Fibroblast of upper back skin (primary cell): Measurements from ENCODE around the gene VMAC.
A peak's percentile ranks its signal among the peaks of the same experiment; 100 is the strongest.

Experiments
- DNase-seq: peaks from one replicate; pipeline ENCODE4 v3.0.0-alpha.2; 2013

VMAC gene

GRCh38 chr19:5907241-5907640 lies 2.6 kb downstream of the VMAC start:
- DNase-seq: no peak

- DNase-seq: no peak
Measured at GRCh38 chr19:5908773-5909442, 4.2 kb downstream of the VMAC start.

GRCh38 chr19:5910638-5910907 lies 5.9 kb downstream of the VMAC start:
- no peak for DNase-seq

GRCh38 chr19:5911366-5911765 lies 6.7 kb downstream of the VMAC start:
- peak; percentile 13 for DNase-seq

DNA sequence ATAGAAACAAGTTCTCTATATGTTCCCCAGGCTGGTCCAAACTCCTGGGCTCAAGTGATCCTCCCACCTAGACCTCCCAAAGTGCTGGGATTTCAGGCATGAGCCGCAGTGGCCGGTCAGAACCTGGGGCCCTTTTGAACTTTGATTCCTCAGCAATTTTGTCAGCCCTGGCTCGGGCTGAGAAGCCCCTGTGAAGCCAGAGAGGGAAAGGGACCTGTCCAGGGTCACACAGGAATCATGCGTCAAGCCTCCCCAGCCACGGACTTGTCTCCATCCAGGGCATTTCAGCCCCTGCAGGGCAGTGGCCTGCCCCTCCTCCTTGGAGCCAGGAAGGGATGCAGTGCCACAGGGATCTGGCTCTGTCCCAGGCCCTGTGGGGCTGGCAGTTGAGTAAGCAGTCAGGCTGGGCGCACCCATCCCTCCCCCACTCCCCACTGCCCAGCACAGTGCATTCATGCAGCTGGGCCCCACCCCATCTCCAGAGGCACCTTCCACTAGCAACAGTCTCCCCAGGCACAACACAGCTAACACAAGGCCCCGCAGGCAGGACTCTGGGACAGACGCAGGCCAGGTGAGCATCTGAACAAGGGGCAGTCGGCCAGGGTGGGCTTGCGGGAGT lies 9.2 kb downstream of the VMAC start, which contains the start of gene CAPS:
Gene CAPS, plus strand, starts transcription at position 516 of the 619 bp plus-strand sequence. CDS start 153 bp downstream, outside the sequence.
- peak; percentile 33 for DNase-seq

DNA sequence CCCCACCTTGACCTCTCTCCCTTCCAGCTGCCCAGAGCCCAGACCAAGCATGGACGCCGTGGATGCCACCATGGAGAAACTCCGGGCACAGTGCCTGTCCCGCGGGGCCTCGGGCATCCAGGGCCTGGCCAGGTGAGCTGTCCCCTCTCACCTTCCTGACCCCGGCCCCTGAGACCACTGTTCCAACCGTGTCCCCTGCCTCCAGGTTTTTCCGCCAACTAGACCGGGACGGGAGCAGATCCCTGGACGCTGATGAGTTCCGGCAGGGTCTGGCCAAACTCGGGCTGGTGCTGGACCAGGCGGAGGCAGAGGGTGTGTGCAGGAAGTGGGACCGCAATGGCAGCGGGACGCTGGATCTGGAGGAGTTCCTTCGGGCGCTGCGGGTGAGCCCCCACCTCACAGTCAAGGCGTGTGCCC lies 9.7 kb downstream of the VMAC start:
- no peak for DNase-seq

GRCh38 chr19:5914946-5915781 lies 10.5 kb downstream of the VMAC start:
- DNase-seq: no peak

DNA sequence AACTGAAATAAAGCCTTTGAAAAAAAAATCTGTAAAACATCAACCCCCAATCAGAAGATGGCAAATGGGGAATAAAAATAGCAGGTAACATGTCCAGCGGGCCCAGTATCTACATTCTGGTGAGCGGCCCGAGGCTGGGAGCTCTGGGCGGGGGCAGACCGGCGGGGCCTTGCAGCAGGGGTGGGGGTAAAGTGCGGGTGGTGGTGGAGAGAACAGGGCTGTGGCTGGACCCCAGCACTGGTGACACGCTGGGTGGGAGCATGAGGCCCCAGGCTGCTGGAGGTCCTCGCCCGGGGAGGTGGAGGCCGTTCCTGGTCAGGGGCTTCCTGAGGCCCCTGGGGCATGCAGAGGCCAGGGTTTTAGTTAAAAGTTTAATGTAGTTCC lies 11.1 kb downstream of the VMAC start:
- no peak for DNase-seq

GRCh38 chr19:5916181-5916708 lies 11.6 kb downstream of the VMAC start:
- no peak for DNase-seq

DNA sequence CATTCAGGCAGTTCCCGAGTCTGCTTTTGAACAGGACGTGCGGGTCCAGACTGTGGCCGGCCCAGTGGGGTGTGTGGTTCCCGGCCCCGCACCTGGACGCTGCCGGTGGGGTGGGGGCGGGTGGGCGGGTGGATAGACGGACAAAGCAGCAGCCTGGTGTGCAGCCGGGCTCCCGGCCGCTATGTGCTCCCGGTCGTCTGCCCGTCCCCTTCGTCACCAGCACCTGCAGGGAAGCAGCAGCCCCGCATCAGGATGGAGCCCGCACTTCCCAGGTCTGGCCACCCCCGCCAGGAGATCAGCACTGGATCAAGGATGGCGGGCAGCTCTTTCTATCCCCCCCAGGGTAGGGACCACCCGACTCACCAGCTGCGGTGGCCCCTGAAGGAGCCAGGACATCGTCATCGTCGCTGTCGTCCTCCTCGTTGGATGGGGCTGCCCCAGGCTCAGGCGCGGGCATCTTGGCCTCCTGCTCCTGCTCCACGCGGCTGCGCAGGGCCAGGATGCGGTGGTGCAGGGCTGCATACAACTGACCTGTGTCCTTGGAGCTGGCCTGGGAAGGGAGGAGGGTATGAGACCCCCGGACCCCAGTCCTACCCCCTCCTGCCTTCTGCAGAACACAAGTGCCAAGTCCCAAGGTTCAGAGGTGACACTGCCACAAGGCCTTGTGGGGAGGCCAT lies 12.9 kb downstream of the VMAC start:
- DNase-seq: no peak

GRCh38 chr19:5918463-5919079 lies 13.9 kb downstream of the VMAC start:
- no peak for DNase-seq

DNA sequence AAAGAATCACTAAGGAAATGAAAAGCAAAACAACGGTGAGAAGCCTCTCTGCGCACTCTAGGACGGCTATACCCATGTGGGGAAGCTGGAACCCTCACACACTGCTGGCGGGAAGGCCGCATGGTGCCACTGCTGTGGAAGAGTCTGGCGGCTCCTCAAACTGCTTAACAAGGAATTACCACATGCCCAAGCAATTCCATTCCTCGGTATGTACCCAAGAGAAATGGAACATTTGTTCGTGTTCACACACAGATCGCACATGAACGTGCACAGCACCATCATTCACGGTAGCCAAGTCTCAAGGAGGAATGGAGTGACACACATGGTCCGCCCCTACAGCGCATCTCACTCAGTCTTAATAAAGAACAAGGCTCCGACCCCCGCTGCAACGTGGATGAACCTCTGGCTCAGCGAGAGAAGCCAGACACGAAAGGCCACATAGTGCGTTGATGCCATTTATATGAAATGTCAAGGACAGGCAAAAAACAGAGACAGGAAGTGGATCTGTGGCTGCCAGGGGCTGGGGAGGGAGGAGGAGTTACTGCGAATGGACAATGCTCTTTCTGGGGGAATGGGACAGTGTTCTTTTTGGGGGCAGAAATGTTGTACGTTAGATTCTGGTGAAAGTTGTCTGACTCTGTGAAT lies 17.0 kb downstream of the VMAC start:
- DNase-seq: no peak

- no peak for DNase-seq
Measured at GRCh38 chr19:5922161-5922545, 17.5 kb downstream of the VMAC start.

DNA sequence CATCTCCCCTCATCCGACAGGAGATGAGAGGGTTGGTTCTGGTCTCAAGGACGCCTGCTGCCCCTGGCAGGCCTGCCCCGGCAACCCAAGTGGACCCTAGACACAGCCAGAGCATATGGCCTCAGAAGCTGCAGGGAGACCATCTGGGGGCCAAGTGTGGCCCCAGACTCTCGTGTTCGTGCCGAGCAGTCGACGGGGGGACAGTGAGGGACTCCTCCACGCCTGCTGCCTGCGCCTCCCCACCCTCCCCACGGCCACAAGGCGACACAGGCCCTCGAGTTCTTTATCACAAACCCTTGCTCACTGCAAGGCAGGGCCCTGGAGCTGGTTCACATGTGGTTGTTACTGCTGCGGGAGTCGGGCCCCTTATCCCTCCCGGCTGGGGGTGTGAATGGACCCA lies 18.7 kb downstream of the VMAC start:
- DNase-seq: no peak

DNA sequence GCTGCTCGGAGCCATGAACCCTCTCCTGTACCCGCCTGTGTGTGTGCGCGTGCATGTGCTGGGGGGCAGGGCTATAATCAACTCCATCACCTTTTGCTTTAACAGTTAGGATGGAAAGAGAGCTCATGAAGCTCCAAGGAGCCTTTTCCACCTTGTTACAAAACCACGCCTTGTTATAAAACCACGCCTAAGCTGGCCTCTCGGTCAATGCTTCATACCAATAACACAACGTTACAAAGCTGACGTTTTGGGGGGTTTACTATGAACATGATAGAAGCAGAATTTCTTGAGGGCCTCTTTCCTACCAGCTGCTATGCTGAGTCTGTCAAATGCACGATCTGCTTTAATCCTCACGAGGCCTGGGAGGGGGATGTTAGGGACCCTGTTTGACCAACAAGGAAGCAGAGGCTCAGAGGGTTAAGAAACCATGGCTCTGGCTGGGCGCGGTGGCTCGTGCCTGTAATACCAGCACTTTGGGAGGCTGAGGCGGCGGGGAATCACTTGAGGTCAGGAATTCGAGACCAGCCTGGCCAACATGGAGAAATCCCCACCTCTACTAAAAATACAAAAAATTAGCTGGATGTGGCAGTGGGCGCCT lies 21.3 kb downstream of the VMAC start:
- no peak for DNase-seq

GRCh38 chr19:5926641-5927440 lies 22.2 kb downstream of the VMAC start:
- peak; percentile 88 for DNase-seq

DNA sequence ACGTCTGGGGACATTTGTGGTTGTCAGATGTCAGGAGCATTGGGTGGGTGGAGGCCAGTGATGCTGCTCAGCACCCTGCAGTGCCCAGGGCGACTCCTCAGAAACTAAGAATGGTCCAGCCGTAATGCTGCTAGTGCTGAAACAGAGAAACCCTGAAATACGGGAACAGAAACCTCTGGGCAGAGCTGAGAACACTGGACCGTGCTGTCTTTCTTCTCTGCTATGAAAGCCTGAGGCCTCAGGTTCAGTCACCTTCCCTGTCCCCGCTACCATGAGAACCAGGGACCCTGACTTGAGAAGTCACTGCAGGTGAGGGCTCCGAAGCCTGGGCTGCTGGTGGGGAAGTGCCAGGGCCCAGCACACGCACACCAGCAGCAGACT lies 22.8 kb downstream of the VMAC start:
- no peak for DNase-seq

DNA sequence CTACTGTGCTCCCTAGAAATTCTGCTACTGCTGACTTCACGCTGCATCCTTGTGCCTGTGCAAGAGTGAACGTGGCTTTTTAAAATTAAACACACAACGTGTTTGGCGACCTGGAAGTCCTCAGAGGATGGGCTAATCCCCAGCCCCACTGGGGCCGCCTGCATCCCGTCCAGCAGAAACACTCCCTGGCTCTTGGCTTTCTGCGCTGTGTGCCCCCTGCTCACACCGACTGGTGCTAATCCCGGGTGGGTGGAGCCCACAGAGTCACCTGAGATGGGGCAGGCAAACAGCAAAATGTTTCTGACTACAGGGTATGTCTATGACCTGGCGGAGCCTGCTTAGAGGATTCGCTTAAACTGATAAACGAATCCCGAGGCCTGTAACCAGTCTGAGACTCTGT lies 24.5 kb downstream of the VMAC start:
- no peak for DNase-seq

DNA sequence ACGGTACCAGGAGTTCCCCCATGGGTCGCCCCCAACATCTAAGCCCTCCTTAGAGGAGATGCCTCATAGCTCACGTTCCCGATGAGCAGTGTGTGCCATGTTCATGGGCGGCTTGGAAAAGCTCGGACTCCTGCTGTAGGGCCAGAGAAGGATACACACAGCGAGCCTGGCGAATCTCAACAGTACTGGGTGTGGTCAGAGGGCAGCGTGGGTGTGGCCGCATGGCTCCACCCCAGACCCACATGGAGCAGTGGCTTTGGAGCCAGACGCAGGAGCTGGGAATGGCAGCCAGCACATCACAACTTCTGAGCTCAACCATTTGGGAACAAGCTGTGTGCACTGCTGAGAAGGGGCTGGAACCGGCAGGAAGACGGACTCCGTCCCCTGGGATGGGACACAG lies 25.0 kb downstream of the VMAC start:
- DNase-seq: no peak

DNA sequence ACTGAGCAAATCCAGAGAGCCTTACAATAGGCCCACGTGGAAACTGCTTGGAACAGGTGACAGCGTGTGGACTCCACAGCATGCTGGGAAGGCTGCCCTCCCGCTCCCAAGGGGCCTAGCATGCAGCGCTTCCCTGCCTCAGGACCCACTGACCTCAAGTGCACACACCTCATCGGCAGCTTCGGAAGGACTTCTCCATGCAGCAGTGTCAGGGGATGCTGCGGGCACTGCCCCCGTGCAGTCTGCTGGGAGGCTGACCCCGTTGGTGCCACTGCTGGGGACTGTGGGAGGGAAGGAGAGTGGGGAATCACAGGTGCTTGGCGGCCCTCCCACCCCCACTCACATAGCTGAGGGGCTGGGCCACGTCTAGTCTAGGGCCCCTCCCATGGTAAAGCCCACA lies 26.6 kb downstream of the VMAC start:
- DNase-seq: no peak

GRCh38 chr19:5932146-5932545 lies 27.5 kb downstream of the VMAC start:
- DNase-seq: no peak
